Ramos (cell line): Measurements from ENCODE around the gene ADGRD1.

Source experiments
- in situ Hi-C: fragments of 300-500 bp; cut with MboI; formaldehyde crosslinking; loops from one replicate; pipeline ENCODE4 v1.14.3; 2022; ENCODE audit warnings: low sequenced_read_pairs; ENCODE audit not compliant: unreplicated experiment

ADGRD1 gene

GRCh38 chr12:131137009-131137835 is 183.5 kb downstream of the ADGRD1 start:
- in situ Hi-C loops, result no loop called here

DNA sequence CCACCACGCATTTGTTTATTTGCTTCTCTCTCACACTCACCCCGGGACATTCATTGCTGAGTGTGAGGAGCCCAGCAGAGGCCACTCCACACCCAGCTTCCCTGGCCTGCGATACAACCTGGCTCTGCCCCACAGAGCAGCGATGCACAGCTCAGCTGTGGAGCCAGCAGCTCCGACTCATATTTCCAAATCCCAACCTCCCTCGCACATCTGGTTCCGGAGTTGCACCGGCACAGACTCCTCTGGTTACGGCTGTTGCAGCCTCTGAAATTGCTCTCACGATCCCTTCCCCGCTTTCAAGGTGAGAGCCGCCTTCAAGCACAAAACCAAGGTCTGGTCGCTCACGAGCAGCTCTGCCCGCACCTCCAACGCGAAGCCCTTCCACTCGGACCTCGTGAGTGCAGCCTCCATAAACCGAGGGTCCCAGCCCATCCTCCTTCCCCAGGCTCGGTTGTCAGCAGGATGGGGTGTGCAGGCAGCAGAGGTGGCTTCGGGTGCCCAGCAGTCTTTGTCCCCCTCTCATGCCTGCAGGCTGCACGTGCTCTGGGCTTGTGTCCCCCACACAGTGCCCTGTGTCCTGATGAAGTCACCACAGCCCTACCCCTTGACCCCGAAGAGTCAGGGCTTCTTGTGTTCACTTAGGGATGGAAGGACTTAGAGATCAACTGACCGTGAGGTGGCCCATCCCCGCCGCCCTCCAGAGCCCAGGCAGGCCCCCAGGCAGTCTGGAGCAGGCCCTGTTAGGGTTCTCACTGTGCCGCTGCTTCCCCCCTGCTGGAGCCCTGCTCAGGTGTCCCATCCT is 184.3 kb downstream of the ADGRD1 start:
- in situ Hi-C loops, result no loop called here

- in situ Hi-C loops, result no loop called here
These were observed 185.1 kb downstream of the ADGRD1 start for GRCh38 chr12:131138638-131139362.

DNA sequence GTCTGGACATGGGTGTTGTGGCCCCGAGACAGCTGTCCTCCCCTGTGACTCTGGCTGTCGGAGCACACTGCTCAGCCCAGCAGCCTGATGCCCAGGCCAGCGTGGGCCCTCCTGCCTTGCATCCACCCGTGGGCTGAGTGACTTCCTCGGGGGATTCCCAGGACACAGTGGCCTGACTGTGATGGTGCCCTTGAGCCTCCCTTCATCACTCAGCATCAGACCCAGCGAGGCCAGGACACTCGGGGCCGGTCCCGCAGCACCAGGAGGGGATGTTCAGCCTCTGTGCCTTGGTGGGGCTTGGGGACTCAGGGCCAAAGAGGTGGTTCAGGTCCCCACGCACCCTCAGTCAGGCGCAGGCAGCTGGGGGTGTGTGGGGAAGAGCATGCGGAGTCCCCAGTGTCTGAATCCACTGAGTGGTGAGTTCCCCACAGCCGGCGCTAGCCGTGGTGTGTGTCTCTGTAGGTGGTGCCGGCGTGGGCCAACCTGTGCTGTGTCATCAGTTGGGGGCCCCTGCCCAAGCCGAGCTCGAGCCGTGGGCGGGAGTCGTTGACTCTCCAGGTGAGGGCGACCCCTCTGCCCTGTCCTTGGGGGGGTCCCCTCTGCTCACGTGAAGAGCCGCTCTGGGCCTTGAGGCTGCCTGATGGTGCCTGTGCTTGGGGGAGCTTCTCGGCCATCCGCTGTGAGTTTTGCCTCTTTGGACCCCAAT is 185.8 kb downstream of the ADGRD1 start:
- in situ Hi-C loops, result no loop called here

- in situ Hi-C loops, result no loop called here
These were observed 186.3 kb downstream of the ADGRD1 start for GRCh38 chr12:131140069-131140435.

- in situ Hi-C loops, result no loop called here
These were observed 187.0 kb downstream of the ADGRD1 start for GRCh38 chr12:131140697-131141096.

DNA sequence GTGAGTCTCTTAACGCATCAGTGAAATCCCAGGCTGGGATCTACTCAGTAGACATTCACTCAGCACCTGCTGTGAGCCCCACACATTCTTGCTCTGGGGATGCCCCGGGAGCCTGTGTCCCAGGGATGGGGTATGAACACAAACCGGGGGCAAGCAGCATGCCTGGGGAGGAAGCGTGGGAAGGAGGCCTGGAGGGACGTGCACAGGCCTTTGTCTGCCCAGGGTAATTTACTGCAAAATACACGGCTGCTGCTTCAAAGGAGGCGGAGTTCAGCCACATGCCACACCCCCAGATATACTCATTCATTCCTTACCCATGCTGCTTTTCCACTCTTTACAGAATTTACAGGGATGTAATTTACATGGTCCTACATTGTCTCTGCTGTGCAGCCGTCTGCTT is 187.8 kb downstream of the ADGRD1 start:
- in situ Hi-C loops, result no loop called here

DNA sequence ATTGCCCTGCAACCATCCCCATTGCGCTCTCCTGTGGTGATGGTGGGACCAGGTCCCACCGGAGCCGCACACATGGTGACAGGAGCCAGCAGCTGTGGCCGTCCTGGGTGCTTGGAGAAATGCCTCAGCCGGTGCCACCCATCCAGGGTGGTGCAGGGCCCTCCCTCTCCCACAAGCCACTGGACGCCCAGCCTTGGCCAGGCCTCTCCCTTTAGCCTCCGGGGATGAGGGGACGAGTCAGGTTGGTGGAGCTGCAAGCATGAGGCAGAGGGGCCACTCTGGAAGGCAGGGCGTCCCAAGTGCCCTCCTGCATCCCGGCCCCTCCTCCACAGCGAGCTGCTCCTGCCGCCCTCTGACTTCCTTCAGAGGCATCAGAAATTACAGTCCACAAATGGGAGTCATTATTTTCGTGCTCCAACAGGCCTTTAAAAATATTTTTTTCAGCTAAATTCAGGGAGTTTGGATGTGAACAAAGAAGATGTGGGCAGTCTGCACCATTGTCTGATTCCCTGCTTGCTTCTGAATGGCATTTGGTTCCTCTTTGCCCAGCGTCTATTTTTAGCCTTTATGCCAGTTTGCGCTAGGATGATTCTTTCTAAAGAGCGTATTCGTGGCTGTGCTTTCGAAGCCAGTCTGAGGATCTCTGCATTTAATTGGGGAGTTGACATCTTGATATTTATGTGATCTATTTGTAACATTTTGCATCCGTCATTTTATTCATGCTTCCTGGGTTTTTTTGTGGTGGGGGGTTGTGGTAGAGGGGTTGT is 189.4 kb downstream of the ADGRD1 start:
- in situ Hi-C loops, result no loop called here

DNA sequence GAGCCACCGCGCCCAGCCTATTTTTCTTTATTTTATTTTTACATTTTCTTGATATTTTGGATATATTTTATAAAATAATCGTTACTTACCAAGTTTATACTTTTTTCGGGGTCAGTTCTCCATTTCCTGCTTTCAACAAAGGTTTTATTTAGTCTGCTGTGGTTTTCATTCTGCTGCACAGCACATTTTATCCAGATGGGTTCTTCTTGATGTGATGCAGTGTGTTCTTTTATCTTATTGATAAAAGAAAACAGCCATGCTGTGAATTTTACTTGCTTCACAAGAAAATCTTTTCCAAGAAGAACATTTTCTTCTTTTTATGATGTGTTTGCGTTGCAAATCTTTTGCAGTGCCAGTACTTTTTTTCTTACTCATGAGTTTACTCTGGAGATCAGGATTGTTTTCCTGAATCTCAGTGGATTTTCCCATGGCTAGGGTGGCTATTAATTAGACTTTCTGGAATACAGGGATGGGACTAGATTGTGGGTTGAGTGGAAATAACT is 192.5 kb downstream of the ADGRD1 start:
- in situ Hi-C loops, result no loop called here

DNA sequence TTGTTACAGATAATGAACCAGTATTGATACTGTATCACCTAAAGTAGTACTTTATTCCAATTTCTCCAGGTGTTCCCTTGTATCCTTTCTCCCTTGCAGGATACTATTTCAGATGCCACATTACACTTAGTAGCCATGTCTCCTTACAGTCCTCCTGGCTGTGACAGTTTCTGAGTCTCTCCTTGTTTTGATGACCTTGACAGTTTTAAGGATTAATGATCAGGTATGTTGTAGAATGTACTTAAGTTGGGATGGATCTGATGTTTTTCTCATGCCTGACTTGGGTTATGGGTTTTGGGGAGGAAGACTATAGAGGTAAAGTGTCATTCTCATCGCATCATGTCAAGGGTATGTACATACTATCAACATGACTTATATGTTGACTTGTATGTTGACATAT is 193.6 kb downstream of the ADGRD1 start:
- in situ Hi-C loops, result no loop called here

GRCh38 chr12:131147894-131148293 is 194.2 kb downstream of the ADGRD1 start:
- in situ Hi-C loops, result no loop called here

GRCh38 chr12:131151558-131152345 is 198.0 kb downstream of the ADGRD1 start:
- in situ Hi-C loops, result no loop called here

DNA sequence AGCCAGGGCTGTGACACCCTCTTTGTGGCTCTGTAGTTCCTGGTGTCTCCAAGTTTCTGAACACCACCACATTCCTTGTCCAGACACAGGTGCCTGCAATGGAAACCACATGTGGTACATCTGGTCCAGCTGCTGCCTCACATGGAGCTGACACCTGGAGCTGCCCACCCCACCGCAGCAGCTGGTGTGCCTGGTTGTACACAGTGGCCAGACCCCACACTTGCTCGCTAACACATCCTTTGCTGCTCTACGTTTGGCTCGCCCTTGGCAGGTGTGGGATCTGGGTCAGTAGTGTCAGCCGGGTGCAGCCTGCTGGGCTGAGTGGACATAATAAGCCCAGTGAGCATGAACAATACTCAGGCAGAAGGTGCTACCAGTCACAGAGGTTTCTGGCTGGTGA is 198.9 kb downstream of the ADGRD1 start:
- in situ Hi-C loops, result no loop called here

DNA sequence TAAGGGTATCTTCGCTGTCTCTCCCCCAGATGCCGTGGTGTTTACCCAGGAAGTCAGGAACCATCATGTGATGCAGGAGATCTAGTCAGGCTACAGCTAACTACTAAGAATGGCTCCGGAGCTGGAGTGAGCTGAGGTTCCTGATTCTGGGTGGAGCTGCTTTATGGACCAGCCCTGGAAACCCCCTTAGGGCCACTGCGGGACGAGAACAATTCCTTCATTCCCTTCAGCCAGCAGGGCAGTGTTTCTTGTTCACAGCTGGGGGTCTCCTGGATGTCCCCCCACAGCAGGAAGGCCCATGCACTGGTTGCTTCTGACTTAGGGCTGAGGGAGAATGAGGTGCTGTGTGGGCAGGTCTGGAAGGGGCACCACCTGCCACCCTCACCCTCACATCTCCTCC is 199.3 kb downstream of the ADGRD1 start:
- in situ Hi-C loops, result no loop called here

- in situ Hi-C loops, result no loop called here
These were observed 200.2 kb downstream of the ADGRD1 start for GRCh38 chr12:131153956-131154355.

DNA sequence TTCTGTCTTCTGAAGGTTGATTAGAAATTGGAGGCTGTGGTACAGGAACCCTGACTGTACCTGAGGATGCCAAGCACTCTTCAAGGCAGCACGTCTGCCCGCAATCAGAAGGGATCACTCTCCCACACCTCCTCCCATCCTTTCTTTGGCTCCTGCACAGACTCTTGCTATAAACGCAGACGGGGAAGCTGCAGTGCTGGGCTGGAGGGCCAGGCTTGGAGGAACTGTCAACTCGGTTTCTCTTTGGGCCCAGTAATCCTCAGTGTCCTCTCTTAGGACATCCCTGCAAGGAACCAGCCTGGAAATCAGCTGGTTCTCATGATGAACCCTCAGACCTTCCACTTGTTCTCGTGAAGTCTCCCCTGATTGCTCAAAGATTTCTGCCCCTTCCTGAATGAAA is 201.4 kb downstream of the ADGRD1 start:
- in situ Hi-C loops, result no loop called here

DNA sequence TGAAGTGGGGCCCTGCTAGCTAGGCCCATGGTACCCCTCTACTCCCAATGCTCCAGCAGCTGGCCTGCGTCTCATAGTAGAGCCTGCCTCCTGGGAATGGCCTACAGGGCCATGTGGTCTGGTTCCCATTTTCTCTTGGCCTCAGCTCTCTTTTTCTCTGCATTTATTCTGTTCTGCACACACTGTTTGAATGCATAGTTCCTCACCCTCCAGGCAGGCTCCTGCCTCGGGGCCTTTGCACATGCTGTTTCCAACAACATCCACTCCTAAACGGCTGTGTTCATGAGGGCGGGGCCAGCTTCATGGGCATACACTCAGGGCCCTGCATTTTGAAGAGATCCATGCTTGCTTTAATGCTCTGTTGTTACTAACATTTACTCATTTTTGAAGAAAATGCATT is 204.0 kb downstream of the ADGRD1 start:
- in situ Hi-C loops, result no loop called here

DNA sequence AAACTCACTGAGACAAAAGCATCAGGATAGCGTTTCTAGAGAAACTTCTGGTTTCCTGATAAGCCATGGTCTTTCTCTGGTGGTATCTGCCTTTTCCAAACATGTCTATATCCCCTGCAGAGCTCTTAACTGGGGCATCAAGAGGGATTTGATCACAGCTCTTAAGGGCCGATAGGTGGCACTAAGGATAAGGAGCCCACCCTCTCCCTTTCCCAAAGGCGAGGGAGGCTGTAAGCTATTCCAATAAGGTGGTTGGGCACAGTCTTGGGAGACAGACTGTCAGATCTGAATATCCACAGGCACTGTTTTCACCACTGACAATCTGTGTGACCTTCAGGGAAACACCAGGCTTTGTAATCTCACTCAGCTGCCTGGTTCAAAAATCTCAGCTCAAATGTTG is 206.0 kb downstream of the ADGRD1 start:
- in situ Hi-C loops, result no loop called here

DNA sequence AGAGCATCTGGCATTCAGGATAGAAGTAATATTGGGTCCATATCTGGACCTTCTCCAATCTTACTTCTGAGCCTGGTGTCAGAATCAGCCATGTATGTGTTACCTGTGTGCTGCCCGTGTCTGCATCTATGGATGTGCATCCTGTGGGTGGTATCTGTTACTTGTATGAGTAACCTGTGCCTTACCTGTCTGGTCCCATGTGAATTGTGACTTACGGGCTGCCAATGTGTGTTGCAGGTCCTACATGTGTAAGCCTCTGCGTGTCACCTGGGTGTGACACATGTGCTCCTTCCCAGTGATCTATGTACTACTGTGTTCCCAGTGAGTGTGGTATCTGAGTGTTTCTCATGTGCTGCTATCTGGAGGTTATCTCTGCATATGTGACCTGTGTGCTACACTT is 208.4 kb downstream of the ADGRD1 start:
- in situ Hi-C loops, result no loop called here
